Osteocyte (in vitro differentiated cells): ENCODE results near the gene ZNRD2. TPM values are rescaled to one million over a fixed set of nuclear protein-coding genes. Genes with fewer than 3 reads are reported as not detected.

Source experiments
- DNase-seq: peaks from one replicate; pipeline ENCODE4 v3.0.0; 2021; ENCODE audit warnings: mixed read lengths; ENCODE audit not compliant: unreplicated experiment; ENCODE audit errors: extremely low spot score
- H3K27ac Mint-ChIP-seq: one replicate; pipeline ENCODE4 v1.8.0; 2021; ENCODE audit warnings: mild to moderate bottlenecking, mixed read lengths; ENCODE audit not compliant: unreplicated experiment
- H3K27me3 Mint-ChIP-seq: one replicate; pipeline ENCODE4 v1.8.0; 2021; ENCODE audit warnings: mixed read lengths; ENCODE audit not compliant: unreplicated experiment
- H3K36me3 Mint-ChIP-seq: one replicate; pipeline ENCODE4 v1.8.0; 2021; ENCODE audit warnings: mixed read lengths; ENCODE audit not compliant: unreplicated experiment
- H3K4me1 Mint-ChIP-seq: one replicate; pipeline ENCODE4 v1.8.0; 2021; ENCODE audit warnings: mixed read lengths; ENCODE audit not compliant: unreplicated experiment
- H3K4me3 Mint-ChIP-seq: one replicate; pipeline ENCODE4 v1.8.0; 2021; ENCODE audit warnings: mild to moderate bottlenecking, moderate library complexity, mixed read lengths; ENCODE audit not compliant: unreplicated experiment
- H3K9me3 Mint-ChIP-seq: one replicate; pipeline ENCODE4 v1.8.0; 2021; ENCODE audit warnings: mixed read lengths; ENCODE audit not compliant: unreplicated experiment
- total RNA-seq: library from RNA; stranded (reverse); gene quantifications from 2 replicates; pipeline ENCODE4 v1.2.1, GENCODE V29; 2021
- TF ChIP-seq, protein P1 (sequence below): fragments of 200-600 bp; sonication (generic); IDR thresholded peaks from 2 replicates; pipeline ENCODE4 v1.5.0; 2021; ENCODE audit warnings: antibody characterized with exemption, mild to moderate bottlenecking, moderate library complexity

Gene ZNRD2
- total RNA-seq, 1 donor from 2014 or later = 31.3 TPM

DNA sequence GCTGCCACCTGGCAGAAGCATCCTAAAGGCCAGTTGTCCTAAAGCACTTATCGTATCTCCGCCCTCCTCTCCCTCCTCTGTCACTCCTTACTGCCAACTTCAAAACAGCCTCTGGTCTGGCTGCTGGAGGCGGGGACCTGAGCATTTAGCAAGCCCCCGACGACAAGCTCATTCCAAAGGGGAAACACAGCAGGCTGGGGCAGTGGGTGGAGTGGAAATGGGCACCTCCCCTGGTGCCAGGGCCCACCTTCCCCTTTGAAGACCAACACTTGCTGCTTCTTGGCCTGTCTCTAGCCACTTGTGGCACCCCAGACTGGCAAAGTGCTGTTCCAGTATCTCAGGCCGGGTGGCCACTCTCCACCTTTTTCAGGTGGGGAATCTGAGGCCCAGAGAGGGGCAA lies 40.1 kb downstream of the ZNRD2 start:
- no peak for DNase-seq
- Mint-ChIP-seq H3K36me3 (peaks cover 16% of the 10 kb centered on the region), H3K4me3 (no peak overlapping the region), H3K27ac (peak overlapping the region; percentile 14), H3K4me1 (peaks cover 36% of the 10 kb centered on the region), H3K9me3 (no peaks in the 10 kb centered on the region), H3K27me3 (no peaks in the 10 kb centered on the region)
- TF ChIP-seq, protein P1, sequence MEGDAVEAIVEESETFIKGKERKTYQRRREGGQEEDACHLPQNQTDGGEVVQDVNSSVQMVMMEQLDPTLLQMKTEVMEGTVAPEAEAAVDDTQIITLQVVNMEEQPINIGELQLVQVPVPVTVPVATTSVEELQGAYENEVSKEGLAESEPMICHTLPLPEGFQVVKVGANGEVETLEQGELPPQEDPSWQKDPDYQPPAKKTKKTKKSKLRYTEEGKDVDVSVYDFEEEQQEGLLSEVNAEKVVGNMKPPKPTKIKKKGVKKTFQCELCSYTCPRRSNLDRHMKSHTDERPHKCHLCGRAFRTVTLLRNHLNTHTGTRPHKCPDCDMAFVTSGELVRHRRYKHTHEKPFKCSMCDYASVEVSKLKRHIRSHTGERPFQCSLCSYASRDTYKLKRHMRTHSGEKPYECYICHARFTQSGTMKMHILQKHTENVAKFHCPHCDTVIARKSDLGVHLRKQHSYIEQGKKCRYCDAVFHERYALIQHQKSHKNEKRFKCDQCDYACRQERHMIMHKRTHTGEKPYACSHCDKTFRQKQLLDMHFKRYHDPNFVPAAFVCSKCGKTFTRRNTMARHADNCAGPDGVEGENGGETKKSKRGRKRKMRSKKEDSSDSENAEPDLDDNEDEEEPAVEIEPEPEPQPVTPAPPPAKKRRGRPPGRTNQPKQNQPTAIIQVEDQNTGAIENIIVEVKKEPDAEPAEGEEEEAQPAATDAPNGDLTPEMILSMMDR = no peak

DNA sequence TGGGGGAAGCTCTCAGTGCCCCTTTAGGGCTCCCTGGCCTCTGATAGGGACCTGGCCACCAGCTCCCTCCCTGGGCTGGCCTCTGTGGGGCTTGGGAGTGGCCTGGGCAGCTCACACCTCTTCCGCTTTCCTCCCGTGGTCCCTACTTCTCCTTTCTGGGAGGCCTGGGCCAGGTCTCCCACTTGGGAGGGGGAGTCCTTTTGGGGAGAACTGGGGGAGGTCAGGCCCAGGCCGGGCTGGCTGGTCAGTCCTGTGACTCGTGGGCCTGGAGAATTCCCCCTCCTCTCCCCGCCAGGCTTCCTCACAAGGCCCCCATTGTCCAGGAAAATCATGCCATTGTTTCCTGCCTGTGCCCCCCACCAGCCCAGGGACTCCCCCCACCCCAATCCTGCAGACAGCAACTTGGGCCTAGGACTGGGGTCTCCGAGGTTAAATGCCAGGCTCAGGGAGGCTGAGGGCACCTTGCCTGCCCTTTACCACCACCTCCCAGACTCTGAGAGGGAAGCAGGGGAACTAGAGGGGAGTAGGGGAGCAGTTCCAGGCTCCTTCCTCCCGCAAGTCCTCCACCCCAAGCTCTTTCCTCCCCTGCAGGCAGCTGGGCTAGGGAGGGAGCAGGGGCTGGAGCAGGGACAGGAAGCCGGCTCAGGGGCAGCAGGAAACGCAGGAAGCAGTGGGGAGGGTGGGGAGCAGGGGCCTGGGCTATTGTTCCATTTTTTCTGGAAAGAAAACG lies 40.9 kb downstream of the ZNRD2 start:
- H3K4me3 Mint-ChIP-seq = peak overlapping the region; percentile 89
- H3K9me3 Mint-ChIP-seq = no peaks in the 10 kb centered on the region
- no peak for DNase-seq
- H3K27me3 Mint-ChIP-seq = no peaks in the 10 kb centered on the region
- TF ChIP-seq, protein P1 = no peak
- peaks cover 13% of the 10 kb centered on the region for H3K36me3 Mint-ChIP-seq
- H3K4me1 Mint-ChIP-seq = peaks cover 36% of the 10 kb centered on the region
- H3K27ac Mint-ChIP-seq = peak overlapping the region; percentile 57

DNA sequence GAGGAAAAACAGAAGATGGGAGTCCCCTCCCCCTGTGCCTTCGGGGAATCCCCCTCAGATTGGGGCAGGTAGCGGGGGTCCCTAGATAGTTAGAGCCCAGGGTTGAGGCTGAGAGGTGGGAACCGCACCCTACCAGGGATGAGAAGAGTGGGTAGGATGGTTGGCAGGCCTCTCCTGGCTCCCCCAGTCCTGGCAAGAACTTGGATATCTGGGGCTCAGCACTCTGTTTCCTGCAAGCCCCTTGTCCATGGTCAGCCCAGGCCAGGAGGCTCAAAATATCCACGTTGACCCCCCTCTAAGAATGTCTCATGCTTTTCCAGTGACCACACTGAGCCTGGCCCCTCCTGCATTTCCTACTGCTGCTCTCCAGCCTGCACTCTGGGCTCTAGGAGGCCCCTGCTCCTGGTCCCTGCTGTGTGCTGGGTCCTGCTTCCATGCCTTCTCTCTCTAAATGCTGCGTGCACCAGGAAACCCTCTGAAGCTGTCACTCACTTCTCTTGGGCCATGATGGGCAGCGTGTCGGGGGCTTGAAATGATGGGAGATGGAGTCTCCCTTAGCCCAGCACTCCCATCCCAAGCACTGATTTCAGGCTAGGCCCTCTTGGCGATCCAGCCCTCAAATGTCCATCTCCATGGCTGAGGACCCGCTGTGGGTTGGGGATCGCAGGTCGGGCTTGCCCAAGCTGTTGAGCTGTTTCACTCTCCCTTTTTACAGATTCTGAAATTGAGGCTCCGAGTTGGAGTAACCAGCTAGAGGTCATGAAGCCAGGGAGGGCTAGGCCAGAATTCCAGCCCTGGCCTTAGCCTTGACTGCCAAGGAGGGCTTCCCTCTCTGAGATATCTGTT lies 41.7 kb downstream of the ZNRD2 start:
- DNase-seq = no peak
- Mint-ChIP-seq H3K4me1 (peaks cover 44% of the 10 kb centered on the region), H3K27me3 (no peaks in the 10 kb centered on the region), H3K9me3 (no peaks in the 10 kb centered on the region), H3K36me3 (peaks cover 12% of the 10 kb centered on the region), H3K4me3 (peak overlapping the region; percentile 89), H3K27ac (peak overlapping the region; percentile 57)
- TF ChIP-seq, protein P1 = no peak

DNA sequence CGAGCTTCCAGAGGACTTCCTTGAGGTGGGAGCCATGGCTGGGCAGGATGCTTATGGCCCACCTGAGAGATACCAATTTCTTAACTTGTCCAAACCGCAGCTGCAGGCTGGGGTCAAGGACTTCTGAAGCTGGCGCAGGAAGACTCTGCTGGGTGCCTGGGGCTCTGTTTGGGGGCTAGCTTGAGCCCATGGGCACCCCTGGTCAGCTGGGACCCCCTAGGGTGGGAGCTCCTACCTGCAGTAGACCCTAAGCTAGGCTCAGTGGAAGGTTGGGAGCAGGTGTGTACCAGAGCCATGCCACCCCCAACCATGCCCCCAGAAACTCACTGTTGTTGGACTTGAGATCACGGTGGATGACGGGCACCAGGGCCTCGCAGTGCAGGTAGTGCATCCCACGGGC lies 42.4 kb downstream of the ZNRD2 start:
- TF ChIP-seq, protein P1 = no peak
- DNase-seq = no peak
- H3K4me1 Mint-ChIP-seq = peaks cover 44% of the 10 kb centered on the region
- no peaks in the 10 kb centered on the region for H3K9me3 Mint-ChIP-seq
- H3K36me3 Mint-ChIP-seq = peaks cover 15% of the 10 kb centered on the region
- H3K27ac Mint-ChIP-seq = peak overlapping the region; percentile 57
- H3K4me3 Mint-ChIP-seq = peak overlapping the region; percentile 89
- no peaks in the 10 kb centered on the region for H3K27me3 Mint-ChIP-seq
